HG03039 (cell line): Measurements from ENCODE around the gene TNS1.

Experiments
- ATAC-seq: cut with Tn5 transposase; IDR thresholded peaks from one replicate; pipeline ENCODE4 v1.9.1; 2021; ENCODE audit warnings: mild to moderate bottlenecking, moderate library complexity; ENCODE audit not compliant: unreplicated experiment

The TNS1 gene

DNA sequence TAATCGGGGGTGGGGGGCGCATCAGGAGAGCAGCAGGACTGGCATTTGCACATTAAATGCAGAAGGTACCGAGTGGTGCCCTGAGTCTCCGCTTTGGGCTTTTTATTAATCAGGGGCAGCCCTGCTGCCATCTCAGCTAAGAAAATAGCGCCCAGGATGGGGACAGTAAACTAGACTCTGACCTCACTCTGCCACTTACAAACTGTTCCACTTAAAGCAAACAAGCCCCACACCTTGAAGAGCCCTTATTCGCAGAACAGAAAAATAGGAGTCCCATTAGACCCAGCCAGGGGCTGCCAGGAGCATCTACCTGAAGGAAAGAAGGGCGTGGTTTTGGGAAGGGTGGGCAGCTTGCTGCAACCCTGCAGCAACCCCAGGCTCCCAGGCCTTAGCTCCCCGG, 165.3 kb downstream of the TNS1 start:
- no peak for ATAC-seq

DNA sequence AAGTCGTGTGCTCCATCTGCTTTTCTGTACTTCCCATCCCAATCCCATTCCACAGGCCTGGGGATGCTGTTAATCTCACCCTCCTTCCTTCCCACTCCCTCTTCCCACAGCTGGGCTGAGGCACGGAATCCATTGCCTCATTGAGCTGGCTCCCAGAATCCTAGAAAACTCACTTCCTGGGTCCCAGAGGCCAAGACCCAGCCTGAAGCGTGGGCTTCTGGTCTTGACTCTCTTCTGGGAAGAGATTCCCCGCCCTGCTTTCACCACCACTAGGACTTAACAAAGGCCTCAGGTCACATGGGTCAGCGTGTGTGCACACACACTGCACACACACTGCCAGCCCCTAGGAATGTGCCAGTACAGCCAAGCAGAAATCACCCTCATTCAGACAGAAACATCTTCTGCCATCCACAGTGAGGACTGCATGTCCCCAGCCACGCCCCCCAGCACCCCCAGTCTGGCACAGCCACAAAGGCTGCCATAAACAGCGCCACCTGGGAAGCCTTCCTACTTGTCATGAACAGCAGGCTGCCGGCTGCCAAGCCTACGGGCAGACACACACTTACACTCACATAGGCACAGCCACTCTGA, 165.8 kb downstream of the TNS1 start:
- ATAC-seq = no peak

DNA sequence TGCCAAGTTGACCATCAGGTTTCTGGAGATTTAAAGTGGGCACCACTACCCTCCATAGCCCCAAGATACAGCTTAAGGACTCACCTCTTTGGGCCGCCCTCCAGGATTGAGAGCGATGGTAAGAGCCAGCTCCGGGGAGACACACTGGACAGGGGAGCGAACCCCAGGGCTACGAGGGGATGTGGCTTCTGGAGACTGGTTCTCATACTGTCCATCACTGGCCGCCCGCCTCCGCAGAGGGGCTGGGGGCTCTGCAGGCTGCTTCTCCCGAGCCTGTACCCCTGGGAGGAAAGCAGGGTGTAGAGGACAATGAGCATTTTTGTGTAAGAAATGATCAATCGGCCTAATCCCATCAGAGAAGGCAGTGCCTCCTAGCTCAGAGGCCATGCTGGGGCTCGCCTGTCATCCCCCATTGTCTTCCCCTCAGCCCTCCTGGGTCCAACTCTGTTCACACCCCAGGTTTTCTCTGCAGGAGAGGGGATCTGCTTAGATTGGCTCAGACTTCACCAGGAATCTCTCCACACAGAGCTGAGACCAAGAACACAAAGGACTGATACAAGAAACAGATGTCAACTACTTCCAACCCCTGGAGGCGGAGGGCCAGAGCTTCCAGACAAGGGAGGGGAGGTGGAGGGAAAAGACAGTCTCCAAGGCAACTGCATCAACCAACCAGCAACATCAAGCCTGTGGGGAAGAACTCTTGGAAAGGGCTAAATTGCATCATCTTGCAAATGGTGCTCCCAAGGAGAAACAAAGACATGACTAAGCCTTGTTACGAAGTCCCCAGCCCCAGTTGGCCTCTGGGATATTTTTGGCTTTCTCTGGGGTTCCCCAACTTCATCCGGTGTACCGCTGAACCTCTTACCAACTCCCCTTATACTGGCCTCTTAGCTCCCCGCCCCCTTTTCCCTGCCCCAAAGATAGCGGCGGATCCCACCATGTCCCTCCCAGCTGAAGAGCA, 166.6 kb downstream of the TNS1 start:
- ATAC-seq = no peak

DNA sequence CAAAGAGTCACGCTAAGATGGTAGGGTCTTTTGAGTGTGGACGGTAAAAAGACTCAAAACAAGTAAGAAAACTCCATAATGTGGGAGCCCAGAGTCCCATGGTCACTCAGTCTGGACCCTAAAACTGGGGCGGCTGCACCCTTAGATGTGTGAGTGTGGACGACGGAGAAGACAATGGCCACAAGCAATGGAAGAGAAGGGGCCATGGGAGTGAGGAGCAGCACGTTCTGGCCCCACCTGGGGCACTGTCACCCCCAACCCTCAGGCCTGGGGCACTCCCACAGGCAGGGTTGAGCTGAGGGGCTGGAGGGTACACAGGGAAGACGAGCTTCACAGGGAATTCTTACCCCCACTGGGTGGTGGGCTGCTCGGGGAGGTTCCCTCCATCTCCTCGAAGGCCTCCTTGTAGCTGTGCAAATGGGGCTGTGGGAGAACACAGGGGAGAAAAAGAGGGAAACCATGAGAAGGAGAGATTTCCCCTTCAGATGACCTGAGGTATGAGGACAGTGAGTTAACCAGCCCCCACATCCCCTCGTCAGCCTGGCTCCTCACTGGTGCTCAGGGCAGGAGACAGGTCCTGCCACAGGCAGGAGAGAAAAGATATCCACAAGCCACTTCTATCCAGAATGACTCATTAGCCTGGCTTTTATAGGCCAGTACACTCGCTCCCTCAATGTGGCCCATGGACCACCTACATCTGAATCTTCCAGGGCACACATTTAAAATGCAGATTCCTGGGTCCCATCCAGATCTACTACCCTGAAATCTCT, 167.9 kb downstream of the TNS1 start:
- no peak for ATAC-seq

DNA sequence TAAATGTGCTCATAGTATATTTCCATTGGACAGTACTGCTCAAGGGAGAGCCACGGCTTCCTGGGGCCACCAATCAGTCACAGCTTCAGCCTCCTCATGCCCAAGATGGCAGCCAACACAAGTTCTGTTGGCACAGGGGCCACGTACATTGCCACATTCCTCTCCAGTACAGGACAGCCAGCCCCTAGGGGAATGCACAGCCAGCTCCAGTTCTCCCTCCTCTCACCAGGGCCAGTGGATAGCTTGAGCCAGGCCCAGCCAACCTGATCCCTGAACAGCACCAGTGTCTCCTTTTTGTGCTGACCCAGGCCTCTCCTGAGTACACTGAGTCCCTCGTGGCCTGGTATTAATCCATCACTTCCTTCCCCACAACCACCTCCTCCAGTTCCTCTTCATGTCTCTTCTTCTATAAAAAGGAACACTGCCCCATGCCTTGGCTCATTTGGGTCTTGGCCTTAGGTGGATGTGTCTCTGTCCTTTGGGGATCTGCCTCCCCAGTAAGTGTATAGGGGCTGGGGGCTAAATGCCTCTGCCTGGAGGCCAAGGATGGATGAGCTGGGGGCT, 168.7 kb downstream of the TNS1 start:
- no peak for ATAC-seq

DNA sequence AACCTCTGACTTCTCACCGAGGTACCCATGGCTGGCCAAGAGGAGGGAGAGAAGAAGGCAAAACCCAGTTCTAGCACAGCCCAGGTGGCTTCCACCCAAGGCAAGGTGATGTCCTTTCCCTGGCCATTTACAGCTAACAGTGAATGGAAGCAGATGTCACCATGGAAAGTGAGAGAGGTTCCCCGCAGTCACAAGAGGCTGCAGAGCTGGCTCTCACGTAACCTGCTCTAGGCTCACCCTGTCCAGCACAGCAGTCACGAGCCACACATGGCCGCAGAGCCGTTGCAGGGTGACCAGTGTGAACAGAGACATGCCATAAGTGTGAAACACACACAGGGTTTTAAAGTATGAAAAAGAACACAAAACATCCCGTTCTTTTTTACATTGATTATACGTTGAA, 169.4 kb downstream of the TNS1 start:
- no peak for ATAC-seq

DNA sequence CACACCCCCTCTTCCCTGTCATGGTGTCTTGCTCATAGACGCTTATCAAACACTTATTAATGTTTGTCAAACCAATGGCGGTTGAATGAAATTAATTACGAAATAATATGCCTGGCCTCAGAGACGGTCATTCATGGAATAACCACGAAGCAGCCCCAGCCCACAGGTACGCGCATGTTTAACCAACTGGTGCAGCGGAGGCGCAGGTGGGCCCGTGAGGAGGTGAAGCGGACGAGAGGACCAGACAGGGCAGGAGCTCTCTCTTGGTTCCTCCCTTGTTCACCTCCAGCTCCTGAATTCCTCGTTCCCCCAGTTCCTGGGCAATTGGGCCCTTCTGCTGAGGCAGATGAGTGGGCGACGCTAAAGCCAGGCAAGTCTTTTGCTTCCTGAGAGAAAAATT, 169.8 kb downstream of the TNS1 start:
- ATAC-seq = no peak

DNA sequence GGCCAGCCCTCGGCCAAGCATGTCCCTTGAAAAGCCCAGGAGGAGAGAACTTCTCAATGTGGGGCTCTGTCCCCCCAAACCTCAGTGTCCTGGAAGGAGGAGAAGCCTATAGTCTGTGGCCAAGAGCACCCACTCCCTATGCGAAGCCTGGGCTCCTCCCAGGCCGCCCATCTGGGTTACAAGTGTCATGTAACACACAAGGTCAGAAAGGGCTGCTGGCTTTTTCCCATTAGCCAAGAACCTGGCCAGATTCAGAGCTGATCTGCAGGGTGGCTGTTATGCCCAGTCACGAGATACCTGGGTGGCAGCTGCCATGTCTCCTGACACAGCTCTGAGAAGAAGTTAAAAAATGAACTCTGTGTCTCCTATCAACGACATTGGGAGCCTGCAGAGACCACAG, 170.7 kb downstream of the TNS1 start:
- ATAC-seq = no peak

DNA sequence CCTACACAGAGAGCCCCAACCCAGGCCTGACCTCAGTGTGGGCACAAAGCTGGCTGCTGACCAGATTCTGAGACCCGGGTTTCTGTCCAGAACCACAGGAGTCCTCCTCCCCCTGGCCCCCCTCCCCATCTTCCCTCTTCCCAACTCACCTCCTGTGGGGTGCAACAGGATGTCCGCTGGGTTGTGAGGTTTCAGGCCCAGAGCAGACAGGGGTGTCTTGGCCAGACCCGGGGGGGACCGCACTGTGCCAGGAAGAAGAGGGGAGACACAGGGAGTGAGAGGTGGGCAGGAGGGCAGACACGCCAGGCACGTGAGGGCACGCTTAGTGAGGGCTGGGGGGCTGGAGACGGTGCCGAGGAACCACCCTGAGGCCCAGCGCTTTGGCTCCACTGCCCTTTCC, 171.5 kb downstream of the TNS1 start:
- ATAC-seq = no peak

DNA sequence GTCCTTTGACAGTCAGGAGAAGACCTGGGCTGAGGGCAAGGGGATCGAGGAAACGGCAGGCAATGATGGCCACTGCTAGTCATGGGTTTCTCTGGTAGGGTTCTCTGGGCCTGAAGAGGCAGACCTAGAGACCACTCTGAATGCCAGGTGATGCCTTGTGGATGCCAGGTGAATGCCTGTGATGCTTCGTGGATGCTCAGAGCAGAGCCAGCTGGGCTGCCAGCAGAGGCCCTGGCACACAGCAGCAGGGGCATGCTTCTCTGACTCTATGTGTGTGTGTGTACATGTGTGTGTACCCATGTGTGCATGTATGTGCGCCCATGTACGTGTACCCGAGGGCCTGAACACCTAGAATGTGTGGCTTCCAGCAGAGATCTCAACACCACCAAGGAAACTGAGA, 172.0 kb downstream of the TNS1 start:
- no peak for ATAC-seq

DNA sequence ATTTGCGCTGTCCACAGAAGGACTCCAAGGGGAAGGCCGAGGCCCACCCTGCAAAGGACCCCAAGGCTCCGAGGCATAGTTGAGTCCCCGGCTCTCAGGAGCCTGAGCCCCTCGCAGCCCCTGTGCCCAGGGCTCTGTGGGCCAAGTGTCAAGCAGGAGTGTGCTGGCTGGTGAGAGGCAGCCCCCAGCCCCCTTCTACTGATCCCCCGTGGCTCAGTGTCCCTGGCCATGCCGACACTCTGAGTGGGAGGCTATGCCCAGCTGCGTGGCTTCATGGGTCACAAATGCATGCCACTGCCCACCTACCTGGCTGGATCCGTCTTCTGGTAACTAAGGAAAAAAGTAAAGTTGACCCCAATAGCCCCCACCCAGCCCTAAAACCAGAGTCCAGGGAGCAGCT, 172.7 kb downstream of the TNS1 start:
- ATAC-seq = no peak

DNA sequence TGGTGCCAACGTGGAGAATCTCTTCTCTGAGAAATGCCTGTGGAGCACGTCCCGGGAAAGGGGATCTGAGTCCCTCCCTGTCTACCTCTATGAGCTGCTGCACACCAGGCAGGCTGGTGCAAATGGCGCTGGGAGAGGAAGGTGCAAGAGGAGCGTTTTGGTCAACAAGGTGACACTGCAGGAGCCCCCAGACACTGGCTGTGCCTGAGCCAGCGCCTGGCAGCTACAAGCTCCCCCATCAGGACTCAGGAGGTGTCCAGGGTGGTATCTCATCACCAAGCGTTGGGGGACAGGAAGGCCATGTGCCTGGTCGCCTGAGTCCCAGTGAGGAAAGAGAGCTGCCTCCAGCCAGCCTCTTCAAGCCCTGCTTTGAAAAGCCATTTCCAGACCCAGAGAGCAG, 173.4 kb downstream of the TNS1 start:
- ATAC-seq = no peak

DNA sequence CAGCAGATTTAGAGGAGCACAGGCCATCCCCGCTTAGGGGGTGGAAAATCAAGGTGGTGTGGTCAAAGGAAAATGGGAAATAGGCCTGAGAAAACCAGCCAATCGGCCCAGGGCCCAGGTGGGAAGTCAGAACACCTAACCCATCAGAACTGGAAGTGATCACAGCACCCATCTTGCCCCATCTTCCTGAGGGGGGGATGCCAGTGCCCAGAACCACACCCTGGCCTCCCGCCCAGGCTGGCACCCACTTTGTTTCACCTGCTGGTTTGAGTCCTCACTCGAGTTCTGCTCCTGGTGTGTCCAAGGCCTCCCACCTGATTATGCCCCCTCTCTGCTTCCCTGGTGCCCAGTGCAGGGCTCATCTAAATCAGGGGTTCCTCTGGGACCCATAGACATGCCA, 174.5 kb downstream of the TNS1 start:
- no peak for ATAC-seq

DNA sequence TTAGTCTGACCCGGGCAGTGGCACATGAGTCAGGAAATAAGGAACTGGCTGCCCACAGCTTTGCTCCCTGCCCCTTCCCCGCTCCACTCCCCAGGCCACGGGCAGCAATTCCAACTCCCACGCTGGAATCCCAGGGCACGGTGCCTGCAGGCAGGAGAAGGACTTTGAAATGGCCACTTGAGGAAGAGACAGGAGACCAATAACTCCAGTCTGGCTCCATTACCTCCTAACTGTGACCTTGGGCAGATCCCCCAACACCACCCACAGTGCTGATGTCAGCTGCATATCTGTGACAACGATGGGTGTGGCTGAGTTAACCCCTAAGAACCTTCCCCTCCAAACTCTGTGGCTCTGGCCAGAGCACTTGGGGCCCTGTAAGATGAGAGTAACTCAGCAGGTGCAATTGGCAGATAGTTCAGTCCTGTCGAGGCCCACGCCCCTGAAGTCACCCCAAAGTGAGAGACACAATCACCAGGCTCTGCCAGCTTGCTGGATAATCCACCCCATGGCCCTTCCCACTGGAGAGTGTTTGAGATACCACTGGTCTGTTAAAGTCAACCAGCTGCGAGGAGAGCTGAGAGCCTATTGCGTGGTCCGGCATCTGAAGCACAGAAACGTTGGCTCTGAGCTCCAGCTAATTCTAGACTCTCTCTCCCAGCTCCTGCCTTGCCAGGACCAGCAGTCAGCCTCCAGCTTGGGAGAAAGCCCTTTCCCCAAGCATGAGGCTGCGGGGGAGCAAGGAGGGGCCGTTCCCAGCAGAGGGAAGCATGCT, 175.2 kb downstream of the TNS1 start:
- no peak for ATAC-seq

DNA sequence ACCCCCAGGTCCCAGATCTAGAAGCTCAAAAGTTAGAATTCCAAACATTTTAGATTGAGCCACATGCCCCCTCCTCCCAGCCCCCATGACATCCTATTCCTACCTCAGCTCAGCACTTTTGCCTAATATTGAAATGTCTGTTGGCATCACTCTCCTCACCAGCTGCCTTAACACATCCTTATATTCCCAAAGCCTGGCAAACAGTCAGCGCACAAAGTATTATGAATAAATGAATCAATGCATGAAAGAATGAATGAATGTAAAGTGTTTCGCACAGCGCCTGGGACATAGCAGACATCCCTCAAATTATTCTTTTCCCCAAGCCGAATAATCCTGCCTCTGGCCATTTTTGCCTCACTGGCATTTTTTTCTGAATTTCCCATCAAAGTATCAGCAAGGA, 175.8 kb downstream of the TNS1 start:
- ATAC-seq = no peak

DNA sequence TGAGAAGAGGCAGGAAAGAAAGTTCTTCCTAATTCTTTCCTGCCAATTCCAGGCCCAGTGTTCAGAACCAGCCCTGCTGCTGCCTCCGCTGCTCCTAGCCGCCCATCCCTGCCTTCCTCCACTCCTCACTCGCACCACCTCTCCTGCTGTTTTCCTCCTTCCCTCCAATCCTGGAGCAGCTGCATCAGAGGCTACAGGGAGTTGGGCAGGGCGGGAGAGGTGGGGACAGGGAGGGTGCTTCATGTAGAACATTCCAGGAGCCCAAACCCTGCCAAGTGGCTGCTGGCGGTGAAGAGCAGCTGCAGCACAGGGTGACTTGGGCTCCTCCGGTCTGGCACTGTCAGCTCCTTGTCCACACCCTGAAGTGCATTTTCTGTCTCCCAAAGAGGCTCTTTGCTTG, 176.3 kb downstream of the TNS1 start:
- no peak for ATAC-seq

DNA sequence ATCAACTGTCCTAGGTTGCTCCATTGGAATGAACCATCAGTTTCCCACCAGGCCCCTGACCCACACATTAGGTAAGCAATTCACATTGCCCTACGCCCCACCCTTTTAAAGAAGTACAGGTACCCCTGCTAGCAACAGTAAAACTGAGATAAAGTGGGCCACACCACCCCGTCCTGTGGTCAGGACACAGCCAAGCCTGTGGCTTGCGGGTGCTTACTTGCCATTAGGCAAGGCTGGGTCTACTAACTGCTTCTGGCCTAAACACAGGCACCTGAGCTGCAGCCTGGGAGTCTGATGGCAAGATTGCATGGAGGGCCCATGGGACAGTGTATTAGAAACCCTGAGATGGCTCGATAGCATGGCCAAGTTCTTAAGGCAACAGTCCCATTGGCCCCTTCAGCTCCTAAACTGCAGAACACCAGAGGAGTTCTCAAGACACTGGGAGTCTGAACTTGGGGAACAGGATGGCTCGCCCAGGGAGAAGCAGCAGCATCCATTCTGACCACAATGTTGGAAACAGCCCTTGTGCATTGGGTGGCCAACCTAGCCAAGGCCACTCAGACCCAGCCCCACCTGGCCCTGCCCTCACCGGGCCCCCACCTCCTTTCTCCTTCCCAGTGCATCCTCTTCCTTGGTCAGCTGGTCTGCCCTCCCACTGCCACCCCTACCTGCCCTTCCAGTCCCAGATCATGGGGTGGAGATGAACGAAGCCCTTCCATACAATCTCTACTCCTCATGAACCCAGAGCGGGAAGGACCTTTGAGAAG, 177.1 kb downstream of the TNS1 start:
- no peak for ATAC-seq

DNA sequence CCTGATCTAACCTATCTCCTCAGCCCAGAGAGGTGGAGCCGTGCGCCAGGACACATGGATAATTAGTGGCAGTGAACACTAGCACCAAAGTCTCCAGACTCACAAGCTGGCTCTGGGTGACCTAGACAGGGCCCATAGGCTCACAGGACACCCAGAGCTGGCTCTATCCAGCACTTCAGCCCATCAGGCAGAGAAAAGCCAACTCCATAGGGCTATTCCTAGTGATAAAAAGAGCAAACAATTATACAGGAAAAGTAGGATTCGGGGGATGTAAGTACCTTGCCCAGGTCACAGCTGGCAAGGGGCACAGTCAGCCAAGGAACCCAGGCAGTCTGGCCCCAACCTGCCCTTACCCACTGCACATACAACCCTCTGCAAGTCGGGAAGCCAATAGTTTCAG, 178.6 kb downstream of the TNS1 start:
- no peak for ATAC-seq

DNA sequence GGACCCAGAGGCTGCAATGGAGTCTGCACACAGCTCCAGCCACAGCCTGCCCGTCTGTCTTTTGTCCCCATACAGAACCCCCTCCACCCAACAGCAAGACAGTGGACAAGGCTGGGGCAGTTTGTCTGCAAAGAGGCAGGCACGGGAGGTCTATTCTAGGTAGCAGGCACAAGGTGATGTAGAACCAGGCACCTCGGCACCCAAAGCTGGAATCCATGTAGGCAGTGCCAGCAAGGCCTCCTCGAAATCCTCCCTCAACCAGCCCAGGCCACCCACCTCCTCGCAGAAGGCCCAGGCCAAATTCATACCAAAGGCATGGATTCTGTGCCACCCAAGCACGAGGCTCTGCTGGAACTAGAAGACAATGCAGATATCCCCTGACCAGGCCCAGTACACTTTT, 179.2 kb downstream of the TNS1 start:
- no peak for ATAC-seq
